GM21367 (cell line): ENCODE data around the gene BCAN.

ENCODE experiments used
- ATAC-seq: cut with Tn5 transposase; IDR thresholded peaks from one replicate; pipeline ENCODE4 v1.9.1; 2021; ENCODE audit not compliant: unreplicated experiment

Gene BCAN

GRCh38 chr1:156675210-156676113 is 33.5 kb downstream of the BCAN start:
- no peak for ATAC-seq

GRCh38 chr1:156676114-156676819 is 34.4 kb downstream of the BCAN start:
- no peak for ATAC-seq

- ATAC-seq, result no peak
These were observed 35.1 kb downstream of the BCAN start, which contains the start of gene NES for GRCh38 chr1:156676820-156677615. Gene NES (minus strand): TSS chr1:156677407. CDS start chr1:156677264, 143 bp downstream.

- no peak for ATAC-seq
These were observed 36.0 kb downstream of the BCAN start for GRCh38 chr1:156677616-156678596.

- ATAC-seq, result no peak
These were observed 38.1 kb downstream of the BCAN start for GRCh38 chr1:156680056-156680455.

- no peak for ATAC-seq
These were observed 39.5 kb downstream of the BCAN start for GRCh38 chr1:156681196-156681960.

GRCh38 chr1:156682166-156682890 is 40.4 kb downstream of the BCAN start:
- ATAC-seq, result no peak

- no peak for ATAC-seq
These were observed 42.4 kb downstream of the BCAN start for GRCh38 chr1:156684227-156684782.

GRCh38 chr1:156689035-156689952 is 47.4 kb downstream of the BCAN start:
- ATAC-seq, result no peak

GRCh38 chr1:156689953-156690674 is 48.2 kb downstream of the BCAN start:
- ATAC-seq, result no peak

- no peak for ATAC-seq
These were observed 48.7 kb downstream of the BCAN start for GRCh38 chr1:156690675-156691036.

- no peak for ATAC-seq
These were observed 49.3 kb downstream of the BCAN start for GRCh38 chr1:156691191-156691590.

GRCh38 chr1:156691665-156692440 is 49.9 kb downstream of the BCAN start:
- ATAC-seq, result no peak

GRCh38 chr1:156692441-156692924 is 50.6 kb downstream of the BCAN start:
- ATAC-seq, result no peak

GRCh38 chr1:156692925-156693847 is 51.3 kb downstream of the BCAN start:
- no peak for ATAC-seq
